ENCODE data around the gene E2F1.

Gene E2F1

GRCh38 chr20:33709398-33709797 lies 23.2 kb upstream of the E2F1 start:
- H4K8ac ChIP-seq (ENCODE audit: low read length) = no peak overlapping the region
- H3K27ac ChIP-seq (ENCODE audit: low read length, poor library complexity, severe bottlenecking) = no peak overlapping the region
- H2AFZ ChIP-seq (ENCODE audit: low read depth, low read length) = no peak overlapping the region
- peaks cover 14 to 43% of the 10 kb centered on the region in 2 experiments for H3K36me3 ChIP-seq (ENCODE audit: control insufficient read depth in 1 of 2, insufficient read depth in 2 of 2, low read depth in 1 of 2, low read length in 2 of 2)
- H3K14ac ChIP-seq (ENCODE audit: low read length in 2 of 2) = no peak overlapping the region
- no peak overlapping the region for H3K4ac ChIP-seq (ENCODE audit: low read depth in 1 of 2, low read length in 2 of 2)
- no peak overlapping the region for H2BK12ac ChIP-seq (ENCODE audit: low read length in 2 of 2)
- H2AK5ac ChIP-seq (ENCODE audit: low read length, severe bottlenecking) = no peak overlapping the region
- no peak overlapping the region for H4K91ac ChIP-seq (ENCODE audit: low read length)
- no peaks in the 10 kb centered on the region for H3K79me1 ChIP-seq (replicated peaks; ENCODE audit: low read length, poor library complexity, severe bottlenecking)
- H3K4me1 ChIP-seq (ENCODE audit: control insufficient read depth, insufficient read depth, low read depth, low read length) = no peaks in the 10 kb centered on the region
- no peak overlapping the region for H2BK120ac ChIP-seq (ENCODE audit: low read depth, low read length)
- H2BK5ac ChIP-seq (ENCODE audit: low read depth, low read length, poor library complexity, severe bottlenecking) = no peak overlapping the region
- DNase-seq = peak; percentile 25
- H3K27me3 ChIP-seq (ENCODE audit: control insufficient read depth in 1 of 2, insufficient read depth in 1 of 2, low read length in 2 of 2) = no peaks in the 10 kb centered on the region
- no peak overlapping the region for H3K23ac ChIP-seq (ENCODE audit: low read length in 2 of 2)
- H3K9ac ChIP-seq (ENCODE audit: low read length) = peak overlapping the region; percentile 62
- no peaks in the 10 kb centered on the region for H3K9me3 ChIP-seq (ENCODE audit: control insufficient read depth, low read length)
- WGBS = 91% methylated on average over 2 of the region's 2 CpGs
- no peak overlapping the region for H3K4me3 ChIP-seq (ENCODE audit: insufficient read depth in 1 of 2, low read depth in 1 of 2, low read length in 2 of 2)
- no peak overlapping the region for H3K4me2 ChIP-seq (ENCODE audit: low read length, poor library complexity, severe bottlenecking)
- H3K18ac ChIP-seq (ENCODE audit: low read depth in 1 of 2, low read length in 2 of 2) = no peak overlapping the region
- no peak overlapping the region for H2BK15ac ChIP-seq (ENCODE audit: low read depth, poor library complexity, severe bottlenecking)

DNA sequence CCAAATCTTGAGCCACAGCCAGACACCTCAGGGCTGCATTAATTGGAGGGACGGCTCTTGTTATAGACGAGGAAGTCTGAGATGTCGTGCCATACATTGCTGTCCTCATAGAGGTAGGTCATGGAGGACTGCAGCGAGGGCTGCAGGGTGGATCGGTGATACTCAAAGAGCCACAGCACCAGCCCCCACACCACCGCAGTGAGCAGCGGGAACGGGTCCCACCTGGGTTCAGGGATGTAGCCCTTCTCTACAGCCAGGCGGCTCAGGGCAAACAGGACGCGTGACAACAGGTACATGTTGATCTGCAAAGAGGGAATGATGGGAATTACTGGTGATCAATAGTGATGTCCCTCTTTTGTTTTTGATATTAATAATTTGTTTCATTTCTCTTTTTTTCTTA lies 21.5 kb upstream of the E2F1 start:
- peaks cover 9 to 28% of the 10 kb centered on the region in 2 experiments for H3K36me3 ChIP-seq (ENCODE audit: control insufficient read depth in 1 of 2, insufficient read depth in 2 of 2, low read depth in 1 of 2, low read length in 2 of 2)

GRCh38 chr20:33704197-33704924 lies 18.2 kb upstream of the E2F1 start:
- Histone ChIP-seq H2BK15ac (ENCODE audit: low read depth, poor library complexity, severe bottlenecking) (no peak overlapping the region), H3K79me1 (replicated peaks; ENCODE audit: low read length, poor library complexity, severe bottlenecking) (no peaks in the 10 kb centered on the region), H2BK5ac (ENCODE audit: low read depth, low read length, poor library complexity, severe bottlenecking) (no peak overlapping the region), H3K27ac (ENCODE audit: low read length, poor library complexity, severe bottlenecking) (no peak overlapping the region), H3K4me1 (ENCODE audit: control insufficient read depth, insufficient read depth, low read depth, low read length) (no peaks in the 10 kb centered on the region), H3K18ac (ENCODE audit: low read depth in 1 of 2, low read length in 2 of 2) (no peak overlapping the region), H2BK120ac (ENCODE audit: low read depth, low read length) (no peak overlapping the region), H3K4me3 (ENCODE audit: insufficient read depth in 1 of 2, low read depth in 1 of 2, low read length in 2 of 2) (no peak overlapping the region), H2AFZ (ENCODE audit: low read depth, low read length) (no peak overlapping the region), H3K14ac (ENCODE audit: low read length in 2 of 2) (no peak overlapping the region), H4K8ac (ENCODE audit: low read length) (no peak overlapping the region), H3K9ac (ENCODE audit: low read length) (no peak overlapping the region), H2BK12ac (ENCODE audit: low read length in 2 of 2) (no peak overlapping the region), H3K9me3 (ENCODE audit: control insufficient read depth, low read length) (no peaks in the 10 kb centered on the region), H4K91ac (ENCODE audit: low read length) (no peak overlapping the region), H3K4ac (ENCODE audit: low read depth in 1 of 2, low read length in 2 of 2) (no peak overlapping the region), H3K4me2 (ENCODE audit: low read length, poor library complexity, severe bottlenecking) (no peak overlapping the region), H3K27me3 (ENCODE audit: control insufficient read depth in 1 of 2, insufficient read depth in 1 of 2, low read length in 2 of 2) (no peaks in the 10 kb centered on the region), H3K23ac (ENCODE audit: low read length in 2 of 2) (no peak overlapping the region), H3K36me3 (ENCODE audit: control insufficient read depth in 1 of 2, insufficient read depth in 2 of 2, low read depth in 1 of 2, low read length in 2 of 2) (peaks cover 0 to 8% of the 10 kb centered on the region in 2 experiments), H2AK5ac (ENCODE audit: low read length, severe bottlenecking) (no peak overlapping the region)
- DNase-seq = no peak
- WGBS = 90% methylated on average over 11 of the region's 11 CpGs

More for the DNA sequence above, 21.5 kb upstream of the E2F1 start:
- H2BK15ac ChIP-seq (ENCODE audit: low read depth, poor library complexity, severe bottlenecking) = no peak overlapping the region
- no peak overlapping the region for H2BK120ac ChIP-seq (ENCODE audit: low read depth, low read length)
- no peak overlapping the region for H2BK12ac ChIP-seq (ENCODE audit: low read length in 2 of 2)
- H3K23ac ChIP-seq (ENCODE audit: low read length in 2 of 2) = no peak overlapping the region
- H2AFZ ChIP-seq (ENCODE audit: low read depth, low read length) = no peak overlapping the region
- no peaks in the 10 kb centered on the region for H3K79me1 ChIP-seq (replicated peaks; ENCODE audit: low read length, poor library complexity, severe bottlenecking)
- no peaks in the 10 kb centered on the region for H3K4me1 ChIP-seq (ENCODE audit: control insufficient read depth, insufficient read depth, low read depth, low read length)
- no peak for DNase-seq
- H2BK5ac ChIP-seq (ENCODE audit: low read depth, low read length, poor library complexity, severe bottlenecking) = no peak overlapping the region
- H3K18ac ChIP-seq (ENCODE audit: low read depth in 1 of 2, low read length in 2 of 2) = no peak overlapping the region
- H3K9ac ChIP-seq (ENCODE audit: low read length) = no peak overlapping the region
- 93% methylated on average over 11 of the region's 11 CpGs for WGBS
- no peak overlapping the region for H4K8ac ChIP-seq (ENCODE audit: low read length)
- no peak overlapping the region for H2AK5ac ChIP-seq (ENCODE audit: low read length, severe bottlenecking)
- no peak overlapping the region for H3K4ac ChIP-seq (ENCODE audit: low read depth in 1 of 2, low read length in 2 of 2)
- no peak overlapping the region for H4K91ac ChIP-seq (ENCODE audit: low read length)
- H3K4me2 ChIP-seq (ENCODE audit: low read length, poor library complexity, severe bottlenecking) = no peak overlapping the region
- H3K27ac ChIP-seq (ENCODE audit: low read length, poor library complexity, severe bottlenecking) = no peak overlapping the region
- H3K14ac ChIP-seq (ENCODE audit: low read length in 2 of 2) = no peak overlapping the region
- H3K27me3 ChIP-seq (ENCODE audit: control insufficient read depth in 1 of 2, insufficient read depth in 1 of 2, low read length in 2 of 2) = no peaks in the 10 kb centered on the region
- no peaks in the 10 kb centered on the region for H3K9me3 ChIP-seq (ENCODE audit: control insufficient read depth, low read length)
- H3K4me3 ChIP-seq (ENCODE audit: insufficient read depth in 1 of 2, low read depth in 1 of 2, low read length in 2 of 2) = no peak overlapping the region

DNA sequence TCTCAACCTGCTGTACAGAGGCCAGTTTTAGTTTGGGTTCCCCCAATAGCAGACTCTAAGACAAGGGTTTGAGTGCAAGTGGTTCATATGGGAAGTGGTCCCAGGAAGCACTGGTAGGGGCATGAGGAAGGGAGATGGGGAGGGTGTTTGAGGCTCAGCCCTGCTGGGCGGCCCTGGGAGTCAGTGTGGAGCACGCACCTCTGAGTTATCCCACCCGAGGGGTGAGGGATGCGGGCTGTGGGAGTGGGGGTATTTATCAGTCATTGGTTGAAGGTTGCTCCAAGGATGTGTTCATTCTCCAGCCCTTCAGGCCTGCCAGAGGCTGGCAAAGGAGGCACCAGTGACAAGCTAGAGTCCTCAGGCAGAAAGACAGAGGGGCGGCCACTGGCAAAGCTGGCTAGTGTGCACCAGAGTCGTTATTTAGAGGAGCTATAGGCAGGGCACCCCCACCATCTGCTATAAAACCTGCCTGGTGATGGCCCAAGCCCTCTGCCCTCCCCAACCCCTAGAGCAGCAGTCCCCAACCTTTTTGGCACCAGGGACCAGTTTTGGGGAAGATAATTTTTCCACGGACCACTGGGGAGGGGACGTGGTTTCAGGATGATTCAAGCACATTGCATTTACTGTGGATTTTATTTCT lies 17.4 kb upstream of the E2F1 start:
- no peak overlapping the region for H2BK12ac ChIP-seq (ENCODE audit: low read length in 2 of 2)
- H2BK120ac ChIP-seq (ENCODE audit: low read depth, low read length) = no peak overlapping the region
- H3K27ac ChIP-seq (ENCODE audit: low read length, poor library complexity, severe bottlenecking) = no peak overlapping the region
- no peak overlapping the region for H4K91ac ChIP-seq (ENCODE audit: low read length)
- no peak overlapping the region for H2AK5ac ChIP-seq (ENCODE audit: low read length, severe bottlenecking)
- H4K8ac ChIP-seq (ENCODE audit: low read length) = no peak overlapping the region
- H3K23ac ChIP-seq (ENCODE audit: low read length in 2 of 2) = no peak overlapping the region
- H3K27me3 ChIP-seq (ENCODE audit: control insufficient read depth in 1 of 2, insufficient read depth in 1 of 2, low read length in 2 of 2) = no peaks in the 10 kb centered on the region
- H3K18ac ChIP-seq (ENCODE audit: low read depth in 1 of 2, low read length in 2 of 2) = no peak overlapping the region
- no peak overlapping the region for H3K14ac ChIP-seq (ENCODE audit: low read length in 2 of 2)
- no peaks in the 10 kb centered on the region for H3K79me1 ChIP-seq (replicated peaks; ENCODE audit: low read length, poor library complexity, severe bottlenecking)
- 92% methylated on average over 6 of the region's 8 CpGs for WGBS
- H3K4me2 ChIP-seq (ENCODE audit: low read length, poor library complexity, severe bottlenecking) = no peak overlapping the region
- H3K4me3 ChIP-seq (ENCODE audit: insufficient read depth in 1 of 2, low read depth in 1 of 2, low read length in 2 of 2) = no peak overlapping the region
- DNase-seq = no peak
- no peak overlapping the region for H2BK5ac ChIP-seq (ENCODE audit: low read depth, low read length, poor library complexity, severe bottlenecking)
- H3K4ac ChIP-seq (ENCODE audit: low read depth in 1 of 2, low read length in 2 of 2) = no peak overlapping the region
- H3K36me3 ChIP-seq (ENCODE audit: control insufficient read depth in 1 of 2, insufficient read depth in 2 of 2, low read depth in 1 of 2, low read length in 2 of 2) = peaks cover 0 to 8% of the 10 kb centered on the region in 2 experiments
- no peak overlapping the region for H2AFZ ChIP-seq (ENCODE audit: low read depth, low read length)
- no peaks in the 10 kb centered on the region for H3K4me1 ChIP-seq (ENCODE audit: control insufficient read depth, insufficient read depth, low read depth, low read length)
- no peak overlapping the region for H2BK15ac ChIP-seq (ENCODE audit: low read depth, poor library complexity, severe bottlenecking)
- no peaks in the 10 kb centered on the region for H3K9me3 ChIP-seq (ENCODE audit: control insufficient read depth, low read length)
- H3K9ac ChIP-seq (ENCODE audit: low read length) = no peak overlapping the region
